K562 (cell line): ENCODE measurements around the gene PSMA4. TPM values are rescaled to one million over a fixed set of nuclear protein-coding genes. Genes with fewer than 3 reads are reported as not detected.

Experiments
- DDX20 ChIP-seq: fragments of 450-650 bp; IDR thresholded peaks from 2 replicates; pipeline ENCODE4 v1.6.1; 2016; ENCODE audit warnings: missing genetic modification characterization, low read depth, mild to moderate bottlenecking, missing compliant biosample characterization, moderate library complexity
- ELF1 ChIP-seq: fragments of 200-800 bp; sonication (Bioruptor generic); IDR thresholded peaks from 2 replicates; pipeline ENCODE4 v1.6.1; 2016; ENCODE audit warnings: missing genetic modification characterization, missing compliant biosample characterization
- FOSL1 ChIP-seq: fragments of 200-800 bp; sonication (Bioruptor generic); conservative IDR thresholded peaks from 2 replicates; pipeline ENCODE4 v1.6.1; 2016; ENCODE audit warnings: missing genetic modification characterization, missing compliant biosample characterization
- HDAC6 ChIP-seq: IDR thresholded peaks from 2 replicates; pipeline ENCODE4 v1.6.1; 2012; ENCODE audit warnings: low read depth, mild to moderate bottlenecking, control low read depth, inconsistent platforms, low read length, moderate library complexity
- HDGF ChIP-seq: fragments of 450-650 bp; IDR thresholded peaks from 2 replicates; pipeline ENCODE4 v1.6.1; 2016
- HLTF ChIP-seq: fragments of 450-650 bp; IDR thresholded peaks from 2 replicates; pipeline ENCODE4 v1.6.1; 2016
- KHSRP ChIP-seq: fragments of 450-650 bp; IDR thresholded peaks from 2 replicates; pipeline ENCODE4 v1.6.1; 2017
- MBD2 ChIP-seq: sonication (generic); IDR thresholded peaks from 2 replicates; pipeline ENCODE4 v1.6.1; 2016; ENCODE audit warnings: low read depth, borderline replicate concordance
- MECOM ChIP-seq: fragments of 250-450 bp; sonication (Bioruptor Pico); IDR thresholded peaks from 2 replicates; pipeline ENCODE4 v1.8.0; 2022; ENCODE audit warnings: inconsistent platforms
- NR4A1 ChIP-seq, 2 experiments: fragments of 250-450 bp in 1 of 2; fragments of 450-650 bp in 1 of 2; sonication (Bioruptor Pico) in 1 of 2; IDR thresholded peaks; 2 replicates each; pipeline versions ENCODE4 v1.4.0 to v1.6.1; 2016 to 2020; ENCODE audit warnings: mild to moderate bottlenecking in 2 of 2, missing compliant biosample characterization in 1 of 2, missing genetic modification characterization in 1 of 2, moderate library complexity in 1 of 2
- PCBP1 ChIP-seq: fragments of 200-400 bp; formaldehyde crosslinking; IDR thresholded peaks from 2 replicates; pipeline ENCODE4 v1.6.1; 2018; ENCODE audit warnings: mild to moderate bottlenecking, low read depth, low read length; ENCODE audit not compliant: poor library complexity, severe bottlenecking
- SAFB2 ChIP-seq: fragments of 200-400 bp; formaldehyde crosslinking; IDR thresholded peaks from 2 replicates; pipeline ENCODE4 v1.6.1; 2018; ENCODE audit warnings: borderline replicate concordance, low read length, low read depth, moderate library complexity; ENCODE audit not compliant: severe bottlenecking
- SLC30A9 ChIP-seq: fragments of 250-450 bp; sonication (Bioruptor Pico); IDR thresholded peaks from 2 replicates; pipeline ENCODE4 v1.8.0; 2022; ENCODE audit warnings: mild to moderate bottlenecking, moderate library complexity
- SMAD4 ChIP-seq: fragments of 250-450 bp; sonication (Bioruptor Pico); conservative IDR thresholded peaks from 2 replicates; pipeline ENCODE4 v1.8.0; 2021; ENCODE audit warnings: inconsistent platforms, mild to moderate bottlenecking, moderate library complexity
- SNIP1 ChIP-seq: fragments of 450-650 bp; IDR thresholded peaks from 2 replicates; pipeline ENCODE4 v1.7.1; 2017; ENCODE audit warnings: low read depth, mild to moderate bottlenecking
- TARDBP ChIP-seq: fragments of 450-650 bp; IDR thresholded peaks from 2 replicates; pipeline ENCODE4 v1.6.1; 2016
- XRCC3 ChIP-seq: fragments of 450-650 bp; IDR thresholded peaks from 2 replicates; pipeline ENCODE4 v1.6.1; 2017; ENCODE audit warnings: mild to moderate bottlenecking, moderate library complexity
- ZNF124 ChIP-seq: sonication (generic); formaldehyde crosslinking; IDR thresholded peaks from 2 replicates; pipeline ENCODE4 v1.8.1; 2022; ENCODE audit warnings: missing genetic modification reagents
- polyA plus RNA-seq, 8 experiments: library from polyadenylated mRNA; depleted of rRNA in 4 of 8; stranded (reverse) in 5 of 8; unstranded in 3 of 8; fragments of >200 nt; fragmentation: Nextera tagmentation in 2 of 8; fragmentation: Illumina TruSeq in 1 of 8; extraction: Ambion mirVana in 2 of 8; extraction: Trizol in 1 of 8; gene quantifications; 2 replicates each; pipeline versions ENCODE4 v1.2.1 to v1.2.3, GENCODE V29; 2011 to 2014; ENCODE audit warnings: inconsistent platforms in 1 of 8, missing spikeins in 1 of 8
- total RNA-seq, 7 experiments: library from RNA; depleted of rRNA in 6 of 7; stranded (reverse); fragments of >200 nt in 6 of 7; fragmentation: Illumina TruSeq in 2 of 7; extraction: Trizol in 2 of 7; gene quantifications; 2 replicates each; pipeline versions ENCODE4 v1.2.1 to v1.2.3, GENCODE V29; 2011 to 2021; ENCODE audit warnings: low replicate concordance in 1 of 7
- TF ChIP-seq, protein P1 (sequence below): sonication (generic); formaldehyde crosslinking; IDR thresholded peaks from 2 replicates; pipeline ENCODE4 v1.8.0; 2023; ENCODE audit warnings: missing genetic modification reagents, mild to moderate bottlenecking, borderline replicate concordance
- TF ChIP-seq, protein P2 (sequence below): fragments of 450-650 bp; formaldehyde crosslinking; IDR thresholded peaks from 2 replicates; pipeline ENCODE4 v1.4.0; 2022; ENCODE audit warnings: mild to moderate bottlenecking, moderate library complexity
- TF ChIP-seq, protein P3 (sequence below): fragments of 450-650 bp; formaldehyde crosslinking; IDR thresholded peaks from 2 replicates; pipeline ENCODE4 v1.4.0; 2020; ENCODE audit warnings: mild to moderate bottlenecking, moderate library complexity

Gene PSMA4
- total and polyA plus RNA-seq, 9 of the 15 experiments (the other 6 are each of a cell fraction or from before 2014, with no cell fraction given): 304 to 1,857 (median 666) TPM

DNA sequence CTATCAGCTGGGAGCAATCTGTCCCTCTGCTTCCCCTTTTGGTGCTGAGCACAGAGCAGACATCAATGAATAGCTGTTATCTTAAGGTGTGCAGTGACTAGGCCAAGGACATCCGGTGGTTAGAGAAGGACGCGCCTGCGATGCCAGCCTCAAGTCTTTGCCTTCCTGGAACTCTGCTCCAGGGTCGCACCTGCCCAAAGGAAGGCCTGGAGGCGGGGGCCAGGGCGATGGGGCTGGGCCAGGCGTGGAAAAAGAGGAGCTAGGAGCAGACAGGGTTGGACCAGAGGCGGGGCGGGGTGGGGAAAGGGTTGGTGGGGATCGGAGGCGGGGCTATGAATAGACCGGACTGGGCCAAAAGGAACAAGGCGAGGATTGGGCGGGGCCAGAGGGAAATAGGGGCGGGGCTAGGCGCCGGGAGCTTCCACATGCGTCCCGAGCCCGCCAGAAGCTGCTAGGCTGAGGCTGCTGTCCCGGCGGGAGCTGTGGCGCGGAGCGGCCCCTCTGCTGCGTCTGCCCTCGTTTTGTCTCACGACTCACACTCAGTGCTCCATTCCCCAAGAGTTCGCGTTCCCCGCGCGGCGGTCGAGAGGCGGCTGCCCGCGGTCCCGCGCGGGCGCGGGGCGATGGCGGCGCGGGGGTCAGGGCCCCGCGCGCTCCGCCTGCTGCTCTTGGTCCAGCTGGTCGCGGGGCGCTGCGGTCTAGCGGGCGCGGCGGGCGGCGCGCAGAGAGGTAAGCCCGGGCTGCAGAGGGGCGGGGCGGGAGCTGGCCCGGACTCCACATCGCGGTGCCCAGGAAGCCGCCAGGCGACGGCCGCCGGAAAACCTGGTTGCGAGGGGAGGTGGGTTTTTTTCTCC, 25.1 kb downstream of the PSMA4 start, which contains the start of gene CHRNA5 (continued):
- TF ChIP-seq SNIP1: no peak
- TF ChIP-seq HDGF: no peak
- no peak for TF ChIP-seq NR4A1 (CRISPR knock-in tag; IDR thresholded peaks at IDR 0.05)
- TF ChIP-seq NR4A1 (tag; IDR thresholded peaks at IDR 0.05): no peak
- no peak for TF ChIP-seq KHSRP
- TF ChIP-seq PCBP1: no peak
- TF ChIP-seq, protein P1, sequence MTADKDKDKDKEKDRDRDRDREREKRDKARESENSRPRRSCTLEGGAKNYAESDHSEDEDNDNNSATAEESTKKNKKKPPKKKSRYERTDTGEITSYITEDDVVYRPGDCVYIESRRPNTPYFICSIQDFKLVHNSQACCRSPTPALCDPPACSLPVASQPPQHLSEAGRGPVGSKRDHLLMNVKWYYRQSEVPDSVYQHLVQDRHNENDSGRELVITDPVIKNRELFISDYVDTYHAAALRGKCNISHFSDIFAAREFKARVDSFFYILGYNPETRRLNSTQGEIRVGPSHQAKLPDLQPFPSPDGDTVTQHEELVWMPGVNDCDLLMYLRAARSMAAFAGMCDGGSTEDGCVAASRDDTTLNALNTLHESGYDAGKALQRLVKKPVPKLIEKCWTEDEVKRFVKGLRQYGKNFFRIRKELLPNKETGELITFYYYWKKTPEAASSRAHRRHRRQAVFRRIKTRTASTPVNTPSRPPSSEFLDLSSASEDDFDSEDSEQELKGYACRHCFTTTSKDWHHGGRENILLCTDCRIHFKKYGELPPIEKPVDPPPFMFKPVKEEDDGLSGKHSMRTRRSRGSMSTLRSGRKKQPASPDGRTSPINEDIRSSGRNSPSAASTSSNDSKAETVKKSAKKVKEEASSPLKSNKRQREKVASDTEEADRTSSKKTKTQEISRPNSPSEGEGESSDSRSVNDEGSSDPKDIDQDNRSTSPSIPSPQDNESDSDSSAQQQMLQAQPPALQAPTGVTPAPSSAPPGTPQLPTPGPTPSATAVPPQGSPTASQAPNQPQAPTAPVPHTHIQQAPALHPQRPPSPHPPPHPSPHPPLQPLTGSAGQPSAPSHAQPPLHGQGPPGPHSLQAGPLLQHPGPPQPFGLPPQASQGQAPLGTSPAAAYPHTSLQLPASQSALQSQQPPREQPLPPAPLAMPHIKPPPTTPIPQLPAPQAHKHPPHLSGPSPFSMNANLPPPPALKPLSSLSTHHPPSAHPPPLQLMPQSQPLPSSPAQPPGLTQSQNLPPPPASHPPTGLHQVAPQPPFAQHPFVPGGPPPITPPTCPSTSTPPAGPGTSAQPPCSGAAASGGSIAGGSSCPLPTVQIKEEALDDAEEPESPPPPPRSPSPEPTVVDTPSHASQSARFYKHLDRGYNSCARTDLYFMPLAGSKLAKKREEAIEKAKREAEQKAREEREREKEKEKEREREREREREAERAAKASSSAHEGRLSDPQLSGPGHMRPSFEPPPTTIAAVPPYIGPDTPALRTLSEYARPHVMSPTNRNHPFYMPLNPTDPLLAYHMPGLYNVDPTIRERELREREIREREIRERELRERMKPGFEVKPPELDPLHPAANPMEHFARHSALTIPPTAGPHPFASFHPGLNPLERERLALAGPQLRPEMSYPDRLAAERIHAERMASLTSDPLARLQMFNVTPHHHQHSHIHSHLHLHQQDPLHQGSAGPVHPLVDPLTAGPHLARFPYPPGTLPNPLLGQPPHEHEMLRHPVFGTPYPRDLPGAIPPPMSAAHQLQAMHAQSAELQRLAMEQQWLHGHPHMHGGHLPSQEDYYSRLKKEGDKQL (CRISPR knock-in tag): no peak
- no peak for TF ChIP-seq ZNF124
- TF ChIP-seq DDX20 (tag): no peak
- TF ChIP-seq HLTF: no peak
- no peak; the same call in 1 of the 2 replicates for TF ChIP-seq TARDBP
- no peak for TF ChIP-seq HDAC6
- TF ChIP-seq SAFB2: no peak
- TF ChIP-seq FOSL1: peak; percentile 43; the same call in 1 of the 2 replicates
- TF ChIP-seq SLC30A9 (CRISPR knock-in tag): no peak
- TF ChIP-seq ELF1 (tag): 0 out of 2 replicates have a peak, but pooled peaks have one; percentile 36
- TF ChIP-seq, protein P2, sequence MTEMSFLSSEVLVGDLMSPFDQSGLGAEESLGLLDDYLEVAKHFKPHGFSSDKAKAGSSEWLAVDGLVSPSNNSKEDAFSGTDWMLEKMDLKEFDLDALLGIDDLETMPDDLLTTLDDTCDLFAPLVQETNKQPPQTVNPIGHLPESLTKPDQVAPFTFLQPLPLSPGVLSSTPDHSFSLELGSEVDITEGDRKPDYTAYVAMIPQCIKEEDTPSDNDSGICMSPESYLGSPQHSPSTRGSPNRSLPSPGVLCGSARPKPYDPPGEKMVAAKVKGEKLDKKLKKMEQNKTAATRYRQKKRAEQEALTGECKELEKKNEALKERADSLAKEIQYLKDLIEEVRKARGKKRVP (CRISPR knock-in tag): no peak
- peak; percentile 45; the same call in 1 of the 2 replicates for TF ChIP-seq SMAD4 (CRISPR knock-in tag)
- TF ChIP-seq, protein P3, sequence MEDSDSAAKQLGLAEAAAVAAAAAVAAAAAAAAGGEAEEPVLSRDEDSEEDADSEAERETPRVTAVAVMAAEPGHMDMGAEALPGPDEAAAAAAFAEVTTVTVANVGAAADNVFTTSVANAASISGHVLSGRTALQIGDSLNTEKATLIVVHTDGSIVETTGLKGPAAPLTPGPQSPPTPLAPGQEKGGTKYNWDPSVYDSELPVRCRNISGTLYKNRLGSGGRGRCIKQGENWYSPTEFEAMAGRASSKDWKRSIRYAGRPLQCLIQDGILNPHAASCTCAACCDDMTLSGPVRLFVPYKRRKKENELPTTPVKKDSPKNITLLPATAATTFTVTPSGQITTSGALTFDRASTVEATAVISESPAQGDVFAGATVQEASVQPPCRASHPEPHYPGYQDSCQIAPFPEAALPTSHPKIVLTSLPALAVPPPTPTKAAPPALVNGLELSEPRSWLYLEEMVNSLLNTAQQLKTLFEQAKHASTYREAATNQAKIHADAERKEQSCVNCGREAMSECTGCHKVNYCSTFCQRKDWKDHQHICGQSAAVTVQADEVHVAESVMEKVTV (CRISPR knock-in tag): no peak
- TF ChIP-seq MBD2: no peak
- no peak for TF ChIP-seq XRCC3
- TF ChIP-seq MECOM (CRISPR knock-in tag): no peak
